Peyer's patch (tissue), 4 donors: ENCODE measurements around the gene FAM219A.
"Not testable (repeated sequence)": the region's sequence is repeated elsewhere in the genome, so short reads cannot be mapped to it uniquely, and the experiment has no call there.

ENCODE experiments used
- POLR2A ChIP-seq, 2 donors: fragments of 450-650 bp; IDR thresholded peaks; one replicate each; pipeline ENCODE4 v1.5.1; 2017; ENCODE audit warnings: antibody characterized with exemption in 2 of 2, mild to moderate bottlenecking in 2 of 2, moderate library complexity in 2 of 2
- TF ChIP-seq, protein P1 (sequence below), 6 experiments: fragments of 450-650 bp in 4 of 6; fragments of 200-600 bp in 2 of 6; sonication (generic) in 1 of 6; IDR thresholded peaks; one replicate each; pipeline ENCODE4 v1.5.1; 2017 to 2019; ENCODE audit warnings: antibody characterized with exemption in 6 of 6, mild to moderate bottlenecking in 3 of 6, moderate library complexity in 1 of 6

DNA sequence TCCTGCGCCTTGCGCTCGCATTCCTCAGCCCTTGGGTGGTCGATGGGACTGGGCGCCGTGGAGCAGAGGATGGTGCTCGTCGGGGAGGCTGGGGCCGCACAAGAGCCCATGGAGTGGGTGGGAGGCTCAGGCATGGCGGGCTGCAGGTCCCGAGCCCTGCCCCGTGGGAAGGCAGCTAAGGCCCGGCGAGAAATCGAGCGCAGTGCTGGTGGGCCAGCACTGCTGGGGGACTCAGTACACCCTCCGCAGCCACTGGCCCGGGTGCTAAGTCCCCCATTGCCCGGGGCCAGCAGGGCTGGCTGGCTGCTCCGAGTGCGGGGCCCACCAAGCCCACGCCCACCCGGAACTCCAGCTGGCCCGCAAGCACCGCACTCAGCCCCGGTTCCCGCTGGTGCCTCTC is 24.4 kb upstream of the FAM219A start:
- not testable (repeated sequence) for TF ChIP-seq POLR2A (IDR thresholded peaks at IDR 0.05)
- TF ChIP-seq, protein P1, sequence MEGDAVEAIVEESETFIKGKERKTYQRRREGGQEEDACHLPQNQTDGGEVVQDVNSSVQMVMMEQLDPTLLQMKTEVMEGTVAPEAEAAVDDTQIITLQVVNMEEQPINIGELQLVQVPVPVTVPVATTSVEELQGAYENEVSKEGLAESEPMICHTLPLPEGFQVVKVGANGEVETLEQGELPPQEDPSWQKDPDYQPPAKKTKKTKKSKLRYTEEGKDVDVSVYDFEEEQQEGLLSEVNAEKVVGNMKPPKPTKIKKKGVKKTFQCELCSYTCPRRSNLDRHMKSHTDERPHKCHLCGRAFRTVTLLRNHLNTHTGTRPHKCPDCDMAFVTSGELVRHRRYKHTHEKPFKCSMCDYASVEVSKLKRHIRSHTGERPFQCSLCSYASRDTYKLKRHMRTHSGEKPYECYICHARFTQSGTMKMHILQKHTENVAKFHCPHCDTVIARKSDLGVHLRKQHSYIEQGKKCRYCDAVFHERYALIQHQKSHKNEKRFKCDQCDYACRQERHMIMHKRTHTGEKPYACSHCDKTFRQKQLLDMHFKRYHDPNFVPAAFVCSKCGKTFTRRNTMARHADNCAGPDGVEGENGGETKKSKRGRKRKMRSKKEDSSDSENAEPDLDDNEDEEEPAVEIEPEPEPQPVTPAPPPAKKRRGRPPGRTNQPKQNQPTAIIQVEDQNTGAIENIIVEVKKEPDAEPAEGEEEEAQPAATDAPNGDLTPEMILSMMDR (IDR thresholded peaks at IDR 0.05), result not testable (repeated sequence)
